Activated naive CD8-positive, alpha-beta T cell treated with anti-CD3 and anti-CD28 coated beads for 36 hours (primary cell): ENCODE results near the gene KHDRBS1. TPM values are rescaled to one million over a fixed set of nuclear protein-coding genes. Genes with fewer than 3 reads are reported as not detected.
"Not testable (repeated sequence)": the region's sequence is repeated elsewhere in the genome, so short reads cannot be mapped to it uniquely, and the experiment has no call there.

ENCODE experiments used
- DNase-seq: peaks from one replicate; pipeline ENCODE4 v3.0.0; 2021
- H3K27ac Mint-ChIP-seq: one replicate; pipeline ENCODE4 v1.8.0; 2022; ENCODE audit warnings: mild to moderate bottlenecking, moderate library complexity, mixed read lengths
- H3K27me3 Mint-ChIP-seq: one replicate; pipeline ENCODE4 v1.8.0; 2022; ENCODE audit warnings: mild to moderate bottlenecking, mixed read lengths
- H3K36me3 Mint-ChIP-seq: one replicate; pipeline ENCODE4 v1.8.0; 2021; ENCODE audit warnings: mild to moderate bottlenecking, mixed read lengths
- H3K4me1 Mint-ChIP-seq: one replicate; pipeline ENCODE4 v1.8.0; 2021; ENCODE audit warnings: mixed read lengths
- H3K4me3 Mint-ChIP-seq: one replicate; pipeline ENCODE4 v1.8.0; 2022; ENCODE audit warnings: mild to moderate bottlenecking, moderate library complexity, mixed read lengths
- H3K9me3 Mint-ChIP-seq: one replicate; pipeline ENCODE4 v1.8.0; 2022; ENCODE audit warnings: mixed read lengths
- total RNA-seq, 2 experiments: library from RNA; stranded (reverse); gene quantifications; one replicate each; pipeline ENCODE4 v1.2.3, GENCODE V29; 2021

The KHDRBS1 gene
- total RNA-seq, 2 experiments from 2014 or later: 221 to 222 TPM

- not testable (repeated sequence) for H3K9me3 Mint-ChIP-seq, H3K4me3 Mint-ChIP-seq, H3K4me1 Mint-ChIP-seq, DNase-seq, H3K27me3 Mint-ChIP-seq, H3K27ac Mint-ChIP-seq, H3K36me3 Mint-ChIP-seq
Measured at GRCh38 chr1:31996121-31996520, 17.5 kb upstream of the KHDRBS1 start.

GRCh38 chr1:32001863-32002262 lies 11.8 kb upstream of the KHDRBS1 start:
- no peaks in the 10 kb centered on the region for H3K36me3 Mint-ChIP-seq

GRCh38 chr1:32002285-32002684 lies 11.4 kb upstream of the KHDRBS1 start:
- not testable (repeated sequence) for DNase-seq, H3K27me3 Mint-ChIP-seq, H3K9me3 Mint-ChIP-seq, H3K4me1 Mint-ChIP-seq, H3K4me3 Mint-ChIP-seq, H3K27ac Mint-ChIP-seq, H3K36me3 Mint-ChIP-seq

More at GRCh38 chr1:32001863-32002262, 11.8 kb upstream of the KHDRBS1 start:
- no peaks in the 10 kb centered on the region for H3K9me3 Mint-ChIP-seq
- H3K27ac Mint-ChIP-seq: no peak overlapping the region
- no peak overlapping the region for H3K4me3 Mint-ChIP-seq
- DNase-seq: no peak
- peaks cover 3% of the 10 kb centered on the region for H3K4me1 Mint-ChIP-seq
- H3K27me3 Mint-ChIP-seq: no peaks in the 10 kb centered on the region

GRCh38 chr1:32005522-32005921 lies 8.1 kb upstream of the KHDRBS1 start:
- Mint-ChIP-seq H3K27me3 (no peaks in the 10 kb centered on the region), H3K4me1 (peaks cover 3% of the 10 kb centered on the region), H3K36me3 (no peaks in the 10 kb centered on the region), H3K4me3 (no peak overlapping the region), H3K9me3 (no peaks in the 10 kb centered on the region), H3K27ac (no peak overlapping the region)
- DNase-seq: no peak

GRCh38 chr1:32007591-32007940 lies 6.1 kb upstream of the KHDRBS1 start:
- Mint-ChIP-seq H3K4me3 (no peak overlapping the region), H3K36me3 (no peaks in the 10 kb centered on the region), H3K27me3 (no peaks in the 10 kb centered on the region), H3K4me1 (peaks cover 5% of the 10 kb centered on the region), H3K27ac (no peak overlapping the region), H3K9me3 (no peaks in the 10 kb centered on the region)
- no peak for DNase-seq

- no peak overlapping the region for H3K27ac Mint-ChIP-seq
- H3K9me3 Mint-ChIP-seq: no peaks in the 10 kb centered on the region
Measured at GRCh38 chr1:32010246-32010645, 3.4 kb upstream of the KHDRBS1 start.

GRCh38 chr1:32012709-32013385 lies 821 bp upstream of the KHDRBS1 start:
- no peaks in the 10 kb centered on the region for H3K27me3 Mint-ChIP-seq
- peak overlapping the region; percentile 93 for H3K27ac Mint-ChIP-seq
- DNase-seq: no peak
- H3K4me3 Mint-ChIP-seq: peak overlapping the region; percentile 83
- no peaks in the 10 kb centered on the region for H3K9me3 Mint-ChIP-seq
- H3K4me1 Mint-ChIP-seq: peaks cover 28% of the 10 kb centered on the region
- peaks cover 24% of the 10 kb centered on the region for H3K36me3 Mint-ChIP-seq

More at GRCh38 chr1:32010246-32010645, 3.4 kb upstream of the KHDRBS1 start:
- Mint-ChIP-seq H3K36me3 (peaks cover 8% of the 10 kb centered on the region), H3K27me3 (no peaks in the 10 kb centered on the region), H3K4me3 (no peak overlapping the region), H3K4me1 (peaks cover 8% of the 10 kb centered on the region)
- no peak for DNase-seq

- Mint-ChIP-seq H3K27ac (peak overlapping the region; percentile 95), H3K4me1 (peaks cover 30% of the 10 kb centered on the region), H3K27me3 (no peaks in the 10 kb centered on the region), H3K36me3 (peaks cover 28% of the 10 kb centered on the region), H3K4me3 (peak overlapping the region; percentile 98), H3K9me3 (no peaks in the 10 kb centered on the region)
- DNase-seq: peak; percentile 28
Measured at GRCh38 chr1:32014199-32014947, 705 bp downstream of the KHDRBS1 start.

GRCh38 chr1:32014948-32015273 lies 1.2 kb downstream of the KHDRBS1 start:
- Mint-ChIP-seq H3K27me3 (no peaks in the 10 kb centered on the region), H3K9me3 (no peaks in the 10 kb centered on the region), H3K4me1 (peaks cover 30% of the 10 kb centered on the region), H3K36me3 (peaks cover 28% of the 10 kb centered on the region), H3K27ac (peak overlapping the region; percentile 95), H3K4me3 (peak overlapping the region; percentile 98)
- peak; percentile 6 for DNase-seq

- Mint-ChIP-seq H3K4me1 (peaks cover 45% of the 10 kb centered on the region), H3K27ac (no peak overlapping the region)
Measured at GRCh38 chr1:32020339-32020738, 6.7 kb downstream of the KHDRBS1 start.

GRCh38 chr1:32021574-32022018 lies 7.9 kb downstream of the KHDRBS1 start:
- H3K9me3 Mint-ChIP-seq, H3K27me3 Mint-ChIP-seq, H3K27ac Mint-ChIP-seq, H3K4me3 Mint-ChIP-seq, DNase-seq: not testable (repeated sequence)
- peaks cover 34% of the 10 kb centered on the region for H3K36me3 Mint-ChIP-seq
- H3K4me1 Mint-ChIP-seq: peaks cover 37% of the 10 kb centered on the region

More at GRCh38 chr1:32020339-32020738, 6.7 kb downstream of the KHDRBS1 start:
- no peaks in the 10 kb centered on the region for H3K27me3 Mint-ChIP-seq
- H3K9me3 Mint-ChIP-seq: no peaks in the 10 kb centered on the region
- H3K4me3 Mint-ChIP-seq: no peak overlapping the region
- peaks cover 46% of the 10 kb centered on the region for H3K36me3 Mint-ChIP-seq
- DNase-seq: no peak

- Mint-ChIP-seq H3K4me1 (peaks cover 36% of the 10 kb centered on the region), H3K27ac (no peak overlapping the region), H3K36me3 (peaks cover 33% of the 10 kb centered on the region), H3K4me3 (no peak overlapping the region), H3K27me3 (no peaks in the 10 kb centered on the region), H3K9me3 (no peaks in the 10 kb centered on the region)
- no peak for DNase-seq
Measured at GRCh38 chr1:32023351-32023750, 9.7 kb downstream of the KHDRBS1 start.

- no peaks in the 10 kb centered on the region for H3K9me3 Mint-ChIP-seq
- no peak for DNase-seq
- H3K27me3 Mint-ChIP-seq: no peaks in the 10 kb centered on the region
- peaks cover 45% of the 10 kb centered on the region for H3K4me1 Mint-ChIP-seq
- H3K36me3 Mint-ChIP-seq: peaks cover 37% of the 10 kb centered on the region
- H3K27ac Mint-ChIP-seq: no peak overlapping the region
- H3K4me3 Mint-ChIP-seq: no peak overlapping the region
Measured at GRCh38 chr1:32025515-32025914, 11.8 kb downstream of the KHDRBS1 start.

- peaks cover 34% of the 10 kb centered on the region for H3K36me3 Mint-ChIP-seq
- H3K4me1 Mint-ChIP-seq: peaks cover 44% of the 10 kb centered on the region
Measured at GRCh38 chr1:32028746-32029145, 15.1 kb downstream of the KHDRBS1 start.

GRCh38 chr1:32031578-32032274 lies 18.1 kb downstream of the KHDRBS1 start:
- DNase-seq: no peak
- Mint-ChIP-seq H3K36me3 (peaks cover 43% of the 10 kb centered on the region), H3K4me3 (no peak overlapping the region), H3K4me1 (peaks cover 40% of the 10 kb centered on the region), H3K27me3 (no peaks in the 10 kb centered on the region), H3K9me3 (no peaks in the 10 kb centered on the region), H3K27ac (no peak overlapping the region)

More at GRCh38 chr1:32028746-32029145, 15.1 kb downstream of the KHDRBS1 start:
- Mint-ChIP-seq H3K9me3 (no peaks in the 10 kb centered on the region), H3K4me3 (no peak overlapping the region), H3K27ac (no peak overlapping the region), H3K27me3 (no peaks in the 10 kb centered on the region)
- DNase-seq: no peak
